NT2/D1 (cell line): ENCODE results near the gene ADD2.

Source experiments
- SUZ12 ChIP-seq: IDR thresholded peaks from 2 replicates; pipeline ENCODE4 v1.6.1; 2011; ENCODE audit not compliant: insufficient read length, insufficient read depth; ENCODE audit errors: extremely low read depth
- YY1 ChIP-seq: IDR thresholded peaks from 2 replicates; pipeline ENCODE4 v1.6.1; 2011; ENCODE audit not compliant: insufficient read length, insufficient read depth
- ZNF274 ChIP-seq: IDR thresholded peaks from 2 replicates; pipeline ENCODE4 v1.6.1; 2011; ENCODE audit warnings: mild to moderate bottlenecking, low read depth, low read length

- TF ChIP-seq YY1 (no peak), ZNF274 (no peak), SUZ12 (no peak)
Measured at GRCh38 chr2:70757360-70757759, 10.6 kb downstream of the ADD2 start.
